NCI-H2227 treated with DMSO at 0.1 percent for 48 hours (cell line): ENCODE measurements around the gene ADRM1.
A peak's percentile ranks its signal among the peaks of the same experiment; 100 is the strongest.

Experiments
- DNase-seq: peaks from one replicate; lab custom pipeline; 2025; lab: John Stamatoyannopoulos, UW

Gene ADRM1, protein sequence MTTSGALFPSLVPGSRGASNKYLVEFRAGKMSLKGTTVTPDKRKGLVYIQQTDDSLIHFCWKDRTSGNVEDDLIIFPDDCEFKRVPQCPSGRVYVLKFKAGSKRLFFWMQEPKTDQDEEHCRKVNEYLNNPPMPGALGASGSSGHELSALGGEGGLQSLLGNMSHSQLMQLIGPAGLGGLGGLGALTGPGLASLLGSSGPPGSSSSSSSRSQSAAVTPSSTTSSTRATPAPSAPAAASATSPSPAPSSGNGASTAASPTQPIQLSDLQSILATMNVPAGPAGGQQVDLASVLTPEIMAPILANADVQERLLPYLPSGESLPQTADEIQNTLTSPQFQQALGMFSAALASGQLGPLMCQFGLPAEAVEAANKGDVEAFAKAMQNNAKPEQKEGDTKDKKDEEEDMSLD

DNA sequence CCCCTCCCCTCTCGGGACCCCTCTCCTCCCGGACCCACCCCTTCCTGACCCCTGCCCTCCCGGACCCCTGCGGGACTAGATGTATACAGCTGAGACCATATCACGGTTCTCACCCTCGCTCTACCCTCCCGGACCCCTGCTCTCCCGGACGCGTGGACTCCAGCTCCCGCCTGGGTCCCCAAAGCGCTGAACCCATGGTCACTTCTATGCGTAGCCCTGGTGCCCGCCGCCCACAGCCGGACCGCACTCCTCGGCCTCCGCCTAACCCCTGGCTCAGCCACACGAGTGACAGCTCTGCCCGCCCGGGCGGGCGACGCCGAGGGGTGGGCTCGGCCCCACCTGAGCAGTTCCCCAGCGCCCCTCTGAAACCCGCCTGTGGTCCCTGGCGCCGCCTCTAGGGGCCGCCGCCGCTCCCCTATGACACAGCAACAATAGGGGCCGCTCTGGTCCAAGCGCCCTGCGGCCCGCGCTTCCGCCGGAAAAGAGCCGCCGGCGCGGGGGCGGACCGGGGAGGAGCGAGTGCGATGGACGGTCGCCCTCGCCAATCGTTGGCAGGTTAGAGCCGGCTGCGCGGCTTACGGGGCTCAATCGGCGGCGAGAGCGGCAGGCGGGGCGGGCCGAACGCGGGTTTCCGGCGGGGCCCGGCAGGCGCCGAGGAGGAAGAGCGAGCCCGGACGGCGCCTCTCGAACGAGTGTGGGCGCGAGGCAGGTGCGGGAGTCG is at the start of gene ADRM1:
Gene ADRM1 (plus strand): TSS at position 657 of the 721 bp plus-strand sequence. CDS start 572 bp downstream, outside the sequence.
- DNase-seq, result peak; percentile 94

DNA sequence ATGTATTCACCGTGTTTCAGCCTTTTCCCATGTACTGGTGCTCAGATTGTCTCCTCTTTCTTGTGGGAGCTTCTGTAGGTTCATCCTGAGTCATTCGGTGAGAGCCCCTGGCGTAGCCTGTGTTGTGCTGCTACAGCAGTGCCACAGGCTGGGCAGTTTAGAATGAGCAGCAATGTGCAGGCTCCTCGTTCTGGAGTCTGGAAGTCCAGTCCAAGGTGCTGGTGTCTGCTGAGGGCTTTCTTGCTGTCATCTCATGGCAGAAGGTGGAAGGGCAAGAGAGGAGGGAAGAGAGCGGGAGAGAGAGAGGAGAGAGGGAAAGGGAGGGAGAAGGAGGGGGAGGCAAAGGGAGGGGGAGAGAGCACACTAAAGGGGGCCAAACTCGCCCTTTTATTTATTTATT is 49.4 kb upstream of the ADRM1 start:
- DNase-seq, result no peak

DNA sequence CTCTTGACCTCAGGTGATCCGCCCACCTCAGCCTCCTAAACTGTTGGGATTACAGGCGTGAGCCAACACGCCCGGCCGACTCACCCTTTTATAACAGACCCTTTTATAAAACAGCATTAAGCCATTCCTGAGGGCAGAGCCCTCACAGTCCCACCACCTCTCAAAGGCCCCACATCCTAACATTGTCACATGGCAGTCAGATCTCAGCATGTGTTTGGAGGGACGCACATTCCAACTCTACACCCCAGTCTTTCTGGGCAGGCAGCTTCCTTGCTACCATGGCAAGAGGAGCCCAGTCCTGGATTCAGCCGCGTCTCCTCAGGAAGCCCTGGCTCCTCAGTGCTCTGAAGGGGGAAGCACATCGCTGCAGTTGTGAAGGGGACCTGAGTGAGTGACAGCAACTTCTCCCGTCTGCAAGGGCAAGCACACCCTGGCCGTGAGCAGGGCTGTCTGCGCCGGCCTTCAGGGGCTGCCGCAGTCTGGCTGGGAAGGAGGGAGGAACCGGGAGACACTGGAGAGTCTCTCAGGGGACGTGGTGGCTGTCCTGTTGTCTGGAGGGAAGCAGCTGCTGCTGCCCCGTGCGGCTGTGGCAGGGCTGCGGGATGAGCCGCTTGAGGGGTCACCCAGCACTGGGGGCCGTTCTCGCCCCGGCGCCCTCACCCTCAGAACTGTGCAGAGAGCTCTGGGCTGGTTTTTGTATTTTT is 48.6 kb upstream of the ADRM1 start:
- DNase-seq, result no peak

DNA sequence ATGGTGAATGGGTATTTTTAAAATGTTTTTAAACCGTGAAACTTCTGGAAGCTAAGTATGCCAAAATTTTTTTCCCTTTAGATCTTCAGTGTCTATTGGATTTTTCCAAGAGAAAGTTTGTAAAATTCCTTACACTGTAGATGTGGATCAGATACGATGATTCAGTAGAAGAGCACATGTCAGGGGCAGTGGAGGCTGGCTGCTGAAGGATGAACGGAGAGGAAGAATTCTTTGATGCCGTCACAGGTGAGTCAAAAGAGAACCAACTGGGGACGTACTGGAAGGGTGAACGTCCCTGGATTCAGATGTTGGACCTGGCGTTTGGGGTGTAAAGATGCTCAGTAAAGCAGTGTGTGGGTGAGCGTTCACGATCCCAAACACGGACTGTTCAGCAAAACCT is 46.8 kb upstream of the ADRM1 start:
- DNase-seq, result no peak

DNA sequence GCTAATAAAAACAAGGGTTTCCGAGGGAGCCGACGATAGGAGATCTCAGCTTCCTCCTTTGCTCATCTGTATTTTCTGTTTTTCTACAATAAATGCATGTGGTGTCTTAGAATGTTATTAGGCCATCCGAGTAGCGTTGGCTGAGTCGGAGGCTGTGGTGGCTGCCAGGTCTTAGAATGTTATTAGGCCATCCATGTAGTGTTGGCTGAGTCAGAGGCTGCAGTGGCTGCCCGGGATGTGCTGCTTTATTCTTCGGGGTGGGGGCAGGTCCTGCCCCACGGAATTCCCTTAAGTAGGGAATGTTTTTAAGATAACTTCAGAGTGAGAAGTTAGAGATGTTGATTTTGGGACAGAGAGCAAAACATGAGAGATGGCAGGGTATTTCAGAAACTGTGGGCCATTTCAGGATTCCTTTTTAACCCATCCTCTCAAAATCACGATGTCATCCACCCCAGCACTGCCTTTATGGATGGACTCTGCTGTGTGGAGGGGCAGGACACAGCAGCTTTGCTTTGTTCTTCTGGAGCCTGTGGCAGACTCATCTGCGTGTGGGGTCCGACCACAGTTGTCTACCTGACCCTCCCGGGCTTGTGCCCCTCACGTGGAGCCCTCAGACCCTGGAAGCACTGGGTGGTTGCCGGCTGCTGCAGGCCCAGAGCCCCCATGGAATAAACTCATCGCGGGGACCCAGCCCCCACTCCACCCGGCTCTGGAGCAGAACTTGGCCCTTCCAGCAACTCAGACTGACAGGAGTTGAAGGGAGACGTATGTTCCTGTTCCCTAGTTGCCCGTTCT is 44.1 kb upstream of the ADRM1 start:
- DNase-seq, result no peak

DNA sequence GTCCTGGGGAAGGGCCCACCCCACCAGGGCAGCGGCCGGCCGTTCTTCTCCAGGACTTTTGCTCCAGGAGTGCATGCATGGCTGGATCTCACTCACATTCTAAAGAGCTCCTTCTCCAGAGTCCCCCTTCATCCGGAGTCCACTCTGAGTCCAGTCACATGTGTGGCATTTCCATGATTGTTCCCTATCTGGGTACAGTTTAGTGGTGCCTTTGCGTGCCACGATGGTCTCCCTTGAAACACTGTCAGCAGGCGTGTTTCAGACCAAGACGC is 43.6 kb upstream of the ADRM1 start:
- DNase-seq, result no peak

DNA sequence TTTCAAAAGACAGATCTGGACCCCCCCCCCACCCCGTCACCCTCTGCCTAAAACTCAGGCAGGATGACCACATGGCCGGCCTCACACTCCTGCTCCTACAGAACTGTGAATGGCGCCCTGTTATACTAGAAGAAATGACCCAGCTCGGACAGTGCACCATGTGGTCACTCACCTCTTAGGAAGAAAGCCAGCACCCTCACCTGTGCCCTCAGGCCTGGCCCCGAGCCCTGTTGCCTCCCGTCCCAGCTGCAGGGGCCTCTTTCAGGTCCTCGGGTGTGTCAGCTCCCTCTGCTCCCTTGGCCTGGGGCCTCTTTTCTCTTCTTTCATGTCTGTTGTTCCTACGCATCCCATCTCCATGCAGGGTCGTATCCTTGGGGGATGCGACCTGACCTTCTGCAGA is 40.7 kb upstream of the ADRM1 start:
- no peak for DNase-seq

DNA sequence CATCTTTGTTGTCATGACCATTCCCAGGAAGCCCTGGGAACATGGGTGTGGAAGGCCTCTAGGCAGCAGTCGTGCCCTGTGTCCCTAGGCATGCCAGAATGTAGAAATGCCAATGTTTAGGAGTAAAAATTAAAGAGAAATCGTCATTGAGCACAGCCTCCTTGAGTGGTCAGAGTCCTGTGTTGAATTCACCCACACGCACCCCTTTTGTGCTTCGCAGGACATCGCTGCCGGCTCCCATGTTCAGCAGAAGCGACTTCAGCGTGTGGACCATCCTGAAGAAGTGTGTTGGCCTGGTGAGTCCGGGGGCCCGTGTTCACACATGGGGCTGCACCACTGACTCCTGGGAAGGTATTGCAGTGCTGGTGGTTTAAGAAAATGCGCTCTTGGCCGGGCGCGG is 39.4 kb upstream of the ADRM1 start:
- no peak for DNase-seq

DNA sequence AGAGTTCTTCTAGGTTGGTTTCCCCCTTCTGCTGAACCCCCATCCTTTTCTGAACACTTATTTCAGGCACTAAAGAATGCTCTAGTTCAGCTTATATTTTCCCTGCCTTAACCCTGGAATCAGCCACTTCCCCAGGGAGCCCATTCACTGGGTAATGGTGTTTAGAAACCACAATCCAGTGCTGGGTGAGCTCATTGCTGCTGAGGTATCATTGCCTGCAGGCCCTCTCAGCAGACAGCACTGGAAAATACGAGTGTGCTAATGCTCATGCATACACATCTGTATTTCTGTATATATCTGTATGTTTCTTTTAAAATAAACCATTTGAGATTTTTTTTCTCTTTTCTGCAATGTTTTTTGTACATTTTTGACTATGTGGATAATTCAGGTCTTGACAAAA is 37.4 kb upstream of the ADRM1 start:
- DNase-seq, result no peak

DNA sequence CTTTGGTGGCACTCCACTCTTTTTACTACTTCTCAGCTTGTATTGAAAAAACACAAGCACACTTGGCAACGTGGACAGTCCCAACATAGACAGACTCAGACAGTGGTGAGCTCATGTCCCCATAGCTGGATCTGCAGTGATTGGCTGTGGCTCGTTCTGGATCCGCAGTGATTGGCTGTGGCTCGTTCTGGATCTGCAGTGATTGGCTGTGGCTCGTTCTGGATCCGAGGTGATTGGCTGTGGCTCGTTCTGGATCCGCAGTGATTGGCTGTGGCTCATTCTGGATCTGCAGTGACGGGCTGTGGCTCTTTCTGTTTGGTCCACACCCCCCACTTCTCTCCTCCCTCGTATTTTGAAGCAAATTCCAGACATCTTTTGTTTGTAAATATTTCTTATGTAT is 36.5 kb upstream of the ADRM1 start:
- DNase-seq, result no peak

DNA sequence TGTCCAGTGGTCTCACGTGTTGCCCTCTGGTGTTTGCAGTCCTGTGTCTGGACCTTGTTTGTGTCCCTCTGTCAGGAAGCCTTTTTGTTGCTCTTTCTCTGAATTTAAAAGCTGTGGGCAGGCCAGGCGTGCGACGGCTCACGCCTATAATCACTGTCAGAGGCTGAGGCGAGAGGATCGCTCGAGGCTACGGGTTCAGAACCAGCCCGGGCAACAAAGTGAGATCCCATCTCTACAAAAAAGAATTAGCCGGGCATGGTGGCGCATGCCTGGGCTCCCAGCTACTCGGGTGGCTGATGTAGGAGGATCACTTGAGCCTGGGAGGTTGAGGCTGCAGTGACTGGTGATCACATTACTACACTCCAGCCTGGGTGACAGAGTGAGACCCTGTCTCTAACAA is 35.9 kb upstream of the ADRM1 start:
- DNase-seq, result no peak

DNA sequence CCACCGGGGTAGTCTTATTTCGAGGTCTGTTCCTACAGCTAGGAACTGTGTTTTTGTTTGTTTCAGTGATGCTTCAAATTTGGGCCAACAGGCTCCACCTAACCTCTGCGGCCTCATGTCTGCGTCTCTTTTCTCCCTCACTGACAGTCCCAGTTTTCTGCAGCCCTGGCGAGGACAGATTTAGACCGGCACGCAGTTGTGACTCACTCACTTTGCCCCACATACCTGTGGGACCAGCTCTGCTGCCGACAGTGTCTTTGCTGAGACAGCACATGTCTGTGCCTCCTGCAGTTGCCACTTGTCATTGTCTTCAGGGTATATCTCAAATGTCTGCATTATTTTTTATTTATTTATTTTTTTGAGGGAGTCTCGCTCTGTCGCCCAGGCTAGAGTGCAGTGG is 35.3 kb upstream of the ADRM1 start:
- DNase-seq, result no peak

DNA sequence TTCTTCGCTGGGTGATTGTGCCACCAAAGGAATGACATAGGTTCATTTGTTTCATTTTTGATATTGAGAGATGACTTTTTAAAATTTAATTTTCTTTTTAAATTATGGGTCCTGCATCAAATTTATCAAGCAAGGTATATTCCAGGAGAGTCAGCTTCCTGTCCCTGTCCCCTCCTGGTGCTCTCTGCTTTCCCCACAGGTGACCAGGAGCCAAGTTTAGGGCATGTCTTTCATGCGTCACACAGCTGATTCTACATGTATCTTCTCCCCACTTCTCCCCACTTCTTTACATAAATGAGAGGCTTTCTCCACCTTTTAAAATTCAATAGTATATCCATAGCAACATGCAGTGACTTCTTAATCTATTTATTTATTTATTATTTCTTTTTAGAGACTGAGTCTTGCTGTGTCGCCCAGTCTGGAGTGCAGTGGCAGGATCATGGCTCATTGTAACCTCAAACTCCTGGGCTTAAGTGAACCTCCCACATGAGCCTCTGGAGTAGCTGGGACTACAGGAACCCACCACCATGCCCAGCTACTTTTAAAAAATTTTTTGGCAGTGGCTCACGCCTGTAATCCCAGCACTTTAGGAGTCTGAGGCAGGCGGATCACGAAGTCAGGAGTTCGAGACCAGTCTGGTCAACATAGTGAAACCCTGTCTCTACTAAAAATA is 34.4 kb upstream of the ADRM1 start:
- DNase-seq, result no peak

DNA sequence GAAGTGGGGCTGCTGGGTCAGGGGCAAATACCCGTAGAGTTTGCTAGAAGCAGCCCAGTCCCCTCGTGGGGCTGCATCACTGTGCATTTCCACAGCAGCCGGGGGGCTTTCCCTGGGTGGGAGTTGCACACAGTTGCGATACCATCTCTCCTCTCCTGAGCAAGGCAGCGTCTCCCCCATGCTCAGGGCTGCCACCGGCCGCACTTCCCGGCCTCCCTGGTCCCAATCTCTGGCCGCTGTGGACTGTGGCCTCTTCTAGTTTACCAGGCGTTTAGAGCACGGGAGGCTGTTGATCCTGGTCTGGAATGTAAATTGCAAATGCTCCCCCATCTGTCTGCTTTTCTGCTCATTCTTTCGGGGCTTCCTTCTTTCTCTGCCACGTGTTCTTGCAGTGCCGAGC is 33.4 kb upstream of the ADRM1 start:
- no peak for DNase-seq

DNA sequence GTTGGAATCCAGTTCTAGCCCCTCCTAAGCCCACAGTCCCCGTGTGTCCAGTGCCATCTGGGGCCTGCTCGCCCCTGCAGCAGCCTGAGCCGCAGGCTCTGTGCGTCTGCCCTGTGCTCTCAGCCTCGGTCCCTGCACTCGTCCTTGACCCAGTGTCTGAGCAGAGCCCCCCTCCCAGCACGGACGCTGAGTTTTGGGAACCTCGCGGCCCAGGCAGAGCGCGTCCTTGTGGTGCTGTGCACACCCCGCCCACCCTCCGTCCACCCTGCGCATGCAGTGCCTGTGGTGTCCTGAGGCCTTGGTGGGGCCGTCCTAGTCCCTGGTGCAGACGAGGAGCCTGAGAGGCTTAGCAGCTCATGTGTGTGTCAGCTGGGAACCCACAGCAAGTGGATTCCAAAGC is 32.9 kb upstream of the ADRM1 start:
- DNase-seq, result no peak

DNA sequence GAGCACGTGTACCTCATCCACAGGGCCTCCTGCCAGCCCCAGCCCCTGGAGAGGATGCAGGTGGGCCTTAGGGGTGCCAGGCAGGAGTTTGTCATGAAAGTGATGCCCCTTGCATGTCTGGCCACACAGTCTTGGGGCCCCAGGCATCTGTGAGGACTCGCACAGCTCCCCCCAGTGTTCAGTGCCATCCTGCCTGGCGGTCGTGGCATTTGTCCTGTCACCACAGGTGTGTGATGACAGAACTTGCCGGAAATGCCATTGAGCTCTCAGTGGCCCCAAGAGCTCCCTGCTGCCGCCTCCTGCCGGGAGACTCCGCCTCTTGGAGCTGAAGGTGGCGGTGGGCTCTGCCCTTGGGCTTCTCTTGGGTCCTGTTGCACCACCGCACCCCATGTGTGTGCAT is 30.6 kb upstream of the ADRM1 start:
- no peak for DNase-seq

DNA sequence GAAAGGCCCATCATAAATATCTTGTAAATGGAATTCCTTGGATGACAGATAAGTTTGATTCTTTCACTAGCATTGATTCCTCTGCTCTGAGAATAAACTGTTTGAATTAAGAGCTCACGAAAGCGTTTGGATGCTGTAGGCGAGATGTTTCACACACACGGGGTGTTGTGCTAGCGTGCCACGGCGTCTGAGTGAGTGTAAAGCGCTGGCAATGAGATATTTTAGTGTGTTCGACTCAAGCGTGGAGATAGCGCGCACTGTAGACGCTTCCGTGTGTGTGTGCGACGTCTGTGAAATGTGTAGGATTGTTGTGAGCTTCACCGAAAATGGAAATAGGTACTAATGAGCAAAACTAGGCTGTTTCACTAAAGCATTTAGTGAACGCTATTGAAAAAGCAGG is 29.4 kb upstream of the ADRM1 start:
- no peak for DNase-seq

DNA sequence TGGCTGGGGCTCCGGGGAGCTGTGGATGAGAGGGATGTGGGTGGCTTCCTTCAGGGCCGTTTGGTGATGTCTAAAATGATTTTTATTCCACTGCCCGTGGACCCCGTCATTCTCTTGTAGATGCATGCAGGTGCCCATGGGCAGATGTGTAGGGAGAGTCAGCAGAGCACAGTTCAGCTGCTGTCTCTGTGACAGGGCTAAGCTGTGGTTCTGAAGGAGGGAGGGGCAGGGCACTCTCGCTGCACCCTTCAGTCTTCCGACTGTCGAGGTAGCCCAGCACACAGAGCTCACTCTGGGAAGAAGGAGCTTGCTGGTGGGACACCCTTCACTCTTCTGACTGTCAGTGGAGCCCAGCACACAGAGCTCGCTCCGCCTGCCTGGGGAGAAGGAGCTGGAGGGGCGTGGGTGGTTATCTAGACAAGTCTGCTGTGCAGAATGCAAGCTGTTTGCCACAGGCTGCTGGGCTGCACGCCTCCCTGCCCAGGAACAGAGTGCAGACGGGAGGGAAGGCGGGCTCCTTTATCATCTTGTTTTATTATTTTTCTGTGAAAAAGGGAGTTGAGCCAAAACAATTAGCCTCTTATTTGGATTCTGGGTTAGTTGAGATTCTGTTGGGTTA is 28.4 kb upstream of the ADRM1 start:
- no peak for DNase-seq

DNA sequence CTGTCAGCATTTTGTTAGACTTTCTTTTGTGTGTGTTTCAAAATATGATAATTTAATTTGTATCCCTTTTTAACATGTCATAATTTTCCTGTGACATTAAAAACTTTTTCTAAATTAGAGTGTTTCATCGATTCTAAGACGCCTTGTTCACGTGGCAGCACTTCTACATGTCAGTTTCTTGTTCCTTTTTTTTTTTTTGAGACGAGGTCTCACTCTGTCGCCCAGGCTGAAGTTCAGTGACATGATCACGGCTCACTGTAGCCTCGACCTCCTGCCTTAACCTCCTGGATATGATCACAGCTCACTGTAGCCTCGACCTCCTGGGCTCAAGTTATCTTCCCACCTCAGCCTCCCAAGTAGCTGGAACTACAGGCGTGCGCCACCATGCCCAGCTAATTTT is 27.6 kb upstream of the ADRM1 start:
- no peak for DNase-seq

DNA sequence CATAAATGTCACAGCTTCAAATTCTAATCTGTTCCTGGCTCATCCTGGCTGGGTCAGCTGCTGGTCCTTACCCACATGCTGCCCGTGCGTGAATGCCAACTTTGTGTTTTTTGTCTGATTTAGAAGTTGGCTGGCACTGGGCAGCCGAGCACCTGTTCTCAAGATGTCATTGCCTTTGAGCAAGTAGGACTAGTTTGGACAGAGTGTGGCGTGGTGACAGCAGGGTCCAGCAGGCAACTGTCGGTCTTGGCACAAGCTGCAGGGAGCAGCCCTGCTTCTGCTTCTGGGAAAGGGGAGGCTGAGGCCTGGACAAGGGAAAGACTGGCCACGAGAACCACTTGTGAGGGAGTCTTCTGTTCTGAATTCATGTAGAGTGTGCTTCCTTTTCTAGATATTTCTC is 26.4 kb upstream of the ADRM1 start:
- DNase-seq, result no peak

DNA sequence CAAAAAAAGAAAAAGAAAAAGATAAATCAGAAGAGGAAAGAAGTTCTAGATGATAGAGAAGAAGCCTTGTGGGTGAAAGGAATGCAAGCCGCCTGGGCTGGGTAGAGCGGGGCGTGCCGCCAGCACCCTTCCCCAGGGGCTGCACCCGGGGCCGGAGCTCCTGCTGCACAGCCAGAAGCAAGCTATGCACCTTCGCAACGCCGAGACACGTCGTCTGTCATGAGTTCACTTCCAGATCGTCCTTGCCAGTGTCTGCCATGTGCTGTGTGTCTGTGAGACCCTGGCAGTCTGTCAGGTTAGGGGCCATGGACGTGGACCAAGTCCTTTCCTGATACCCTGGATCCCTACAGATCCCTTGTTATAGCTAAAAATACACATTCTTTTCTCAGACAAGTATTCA is 25.5 kb upstream of the ADRM1 start:
- no peak for DNase-seq

DNA sequence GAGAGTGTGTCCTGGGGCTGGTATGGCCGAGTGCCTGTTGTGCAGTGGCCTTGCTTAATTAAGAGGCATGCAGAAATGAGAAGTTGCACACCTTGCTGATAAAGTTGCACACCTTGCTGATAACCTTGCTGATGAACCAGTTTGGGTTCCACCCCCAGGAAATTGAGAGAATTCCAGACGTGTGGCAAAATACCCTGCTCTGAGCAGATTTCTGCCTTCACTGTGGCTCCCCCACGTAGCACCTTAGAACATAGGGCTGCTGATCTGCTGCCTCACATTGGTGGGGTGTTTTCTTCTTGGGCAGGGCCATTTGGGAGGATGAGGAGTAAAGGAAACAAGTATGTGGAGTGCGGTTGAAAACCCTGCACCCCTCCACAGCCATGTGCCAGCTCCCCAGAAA is 22.5 kb upstream of the ADRM1 start:
- DNase-seq, result no peak
